GM21825 (cell line): Measurements from ENCODE around the gene CCDC47.

Source experiments
- ATAC-seq: cut with Tn5 transposase; IDR thresholded peaks from one replicate; pipeline ENCODE4 v1.9.1; 2021; ENCODE audit warnings: mild to moderate bottlenecking, moderate library complexity; ENCODE audit not compliant: unreplicated experiment

The CCDC47 gene

DNA sequence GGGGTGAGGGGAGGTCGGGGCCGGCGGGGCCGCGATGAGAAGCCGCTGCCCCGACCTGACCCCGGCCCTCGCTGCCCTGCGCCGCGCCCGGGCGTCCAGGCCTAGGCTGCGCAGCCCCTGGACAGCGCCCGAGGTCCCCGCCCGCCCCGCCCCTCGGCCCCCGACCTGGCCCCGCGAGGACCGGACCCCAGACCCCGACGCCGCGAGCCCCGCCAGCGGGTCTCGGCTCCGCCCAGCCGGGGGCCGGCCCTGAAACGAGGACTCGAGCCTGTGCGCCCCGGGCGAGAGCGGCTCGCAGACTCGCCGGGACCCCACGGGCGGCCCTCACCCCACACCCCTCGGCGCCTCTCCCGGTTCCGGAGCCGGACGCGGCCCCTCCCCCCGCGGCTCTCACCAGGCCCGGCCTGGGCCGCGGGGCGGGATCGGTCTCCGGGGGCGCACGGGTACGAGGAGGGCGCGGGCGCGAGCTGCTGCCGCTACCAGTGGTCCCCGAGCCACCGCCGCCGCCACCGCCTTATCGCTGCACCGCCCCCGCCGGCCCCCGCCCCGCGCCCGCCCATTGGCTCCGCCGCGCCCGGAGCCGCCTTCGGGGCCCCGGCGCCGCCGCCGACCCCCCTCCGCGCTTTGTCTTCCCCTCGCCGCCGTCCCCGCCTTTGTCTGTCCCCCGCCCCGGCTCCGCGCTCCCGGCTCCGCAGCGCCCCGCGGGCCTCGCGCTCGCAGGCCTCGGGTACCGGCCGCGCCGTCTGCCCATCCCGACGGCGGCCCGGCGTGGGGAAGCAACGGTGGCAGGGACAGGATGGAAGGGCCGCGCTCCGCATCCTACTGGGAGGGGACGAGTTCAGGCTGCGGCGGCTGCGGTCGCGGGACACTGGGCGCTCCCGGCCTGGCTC lies 73.5 kb downstream of the CCDC47 start, which contains the start of gene LIMD2:
LIMD2 (minus strand) TSS at position 488 of the 890 bp plus-strand sequence. CDS start 827 bp downstream, outside the sequence.
- ATAC-seq = peak; percentile 13

DNA sequence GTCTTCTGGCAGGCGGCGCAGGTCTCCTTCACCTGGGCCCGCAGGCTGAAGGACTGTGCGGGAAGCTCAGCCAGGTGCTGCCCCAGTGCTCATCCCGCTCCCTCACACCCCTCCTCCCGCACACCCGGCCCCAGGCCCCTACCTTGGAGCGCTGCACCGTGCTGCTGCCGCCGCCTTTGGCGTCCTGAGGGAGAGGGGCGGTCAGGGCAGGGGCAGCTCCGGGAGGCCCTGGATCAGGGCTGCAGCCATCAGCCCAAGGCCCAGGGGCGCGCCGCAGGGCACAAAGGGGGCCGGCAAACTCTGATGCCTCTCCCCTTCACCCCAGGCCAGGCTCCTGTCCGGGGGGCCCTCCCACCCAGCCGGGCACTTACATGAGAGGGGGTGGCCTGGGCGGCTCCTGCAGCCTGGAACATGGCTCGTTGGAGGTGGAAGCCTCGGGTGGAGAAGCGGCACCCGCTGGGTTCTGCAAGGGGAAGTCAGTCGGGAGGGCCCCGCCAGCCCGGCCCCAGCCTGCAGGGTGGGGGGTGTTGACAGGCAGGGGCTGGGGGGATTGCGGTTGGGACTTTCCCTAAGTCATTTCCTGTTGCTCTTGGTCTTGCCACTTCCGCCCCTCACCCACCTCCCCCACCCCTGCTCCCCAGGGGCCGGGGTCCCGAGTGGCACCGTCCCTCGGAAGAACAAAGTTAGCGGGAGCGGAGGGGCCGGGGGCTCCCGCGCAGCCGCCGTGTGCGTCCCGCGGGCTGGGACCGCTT lies 74.3 kb downstream of the CCDC47 start:
- ATAC-seq = peak; percentile 22

DNA sequence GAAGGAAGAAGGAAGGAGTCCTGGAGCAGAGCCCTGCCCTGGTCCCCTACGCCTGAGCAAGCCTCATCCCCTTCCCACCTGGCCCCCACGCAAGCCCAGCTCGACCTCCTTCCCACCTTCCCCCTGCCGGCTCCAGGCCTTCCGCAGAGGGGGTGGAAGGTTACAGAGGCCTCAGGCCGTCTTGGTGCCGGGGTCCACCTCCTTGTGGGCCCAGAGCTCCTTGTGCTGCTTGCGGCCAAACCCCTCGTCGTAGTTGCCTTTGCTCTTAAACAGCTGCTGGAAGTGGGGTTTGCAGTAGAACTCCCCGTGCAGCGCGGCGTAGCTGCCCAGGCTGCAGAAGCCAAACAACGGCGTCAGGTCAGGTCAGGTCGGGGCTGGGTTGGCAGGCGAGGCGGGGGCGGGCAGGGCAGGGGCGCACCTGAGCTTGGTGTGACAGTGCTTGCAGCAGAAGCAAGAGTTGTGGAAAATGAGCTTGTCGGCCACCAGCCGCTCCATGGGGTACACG lies 75.0 kb downstream of the CCDC47 start:
- no peak for ATAC-seq

DNA sequence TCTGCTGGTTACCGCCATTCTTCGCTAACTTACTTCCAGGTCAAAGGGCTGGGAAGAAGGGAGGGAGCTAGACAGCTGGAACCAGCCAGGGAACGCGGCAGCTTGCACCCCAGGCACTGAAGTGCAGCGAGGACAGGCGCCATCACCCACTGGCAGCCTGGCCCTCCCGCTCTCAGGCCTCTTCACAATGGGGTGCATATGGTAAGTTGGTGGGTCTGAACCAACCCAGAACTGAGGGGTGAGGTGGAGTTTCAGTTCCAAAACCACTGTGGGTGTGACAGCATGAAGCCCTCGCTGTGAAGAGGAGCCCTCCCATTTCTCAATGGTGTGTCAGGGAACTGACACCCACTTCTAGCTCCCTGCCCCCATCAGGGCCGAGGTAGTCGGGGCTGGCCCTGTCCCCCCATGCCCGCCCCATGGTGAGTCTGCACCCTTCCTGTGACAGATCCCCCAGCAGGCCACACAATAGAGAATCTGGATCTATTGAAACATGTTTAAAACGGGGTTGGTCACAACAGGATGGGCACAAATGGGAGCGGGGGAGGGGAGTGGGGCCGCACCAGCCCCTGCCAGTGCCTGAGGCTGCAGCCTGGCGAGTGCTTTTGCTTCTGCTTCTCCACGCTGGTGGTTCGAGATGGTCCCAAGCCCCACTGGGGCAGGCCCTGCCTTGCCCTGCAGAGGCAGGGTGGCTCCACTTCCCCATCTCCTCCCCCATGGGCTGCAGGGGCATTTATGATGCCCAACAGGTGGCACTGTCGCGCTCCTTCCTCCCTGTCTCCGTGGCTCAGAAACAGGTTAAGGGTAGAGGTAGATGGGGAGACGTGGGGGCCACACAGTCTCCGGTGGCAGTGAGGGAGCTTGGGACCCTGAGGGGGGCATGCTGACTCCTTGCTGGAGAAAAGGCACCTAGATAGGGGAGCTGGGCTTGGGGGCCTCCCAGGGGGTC lies 75.8 kb downstream of the CCDC47 start:
- peak; percentile 20 for ATAC-seq

DNA sequence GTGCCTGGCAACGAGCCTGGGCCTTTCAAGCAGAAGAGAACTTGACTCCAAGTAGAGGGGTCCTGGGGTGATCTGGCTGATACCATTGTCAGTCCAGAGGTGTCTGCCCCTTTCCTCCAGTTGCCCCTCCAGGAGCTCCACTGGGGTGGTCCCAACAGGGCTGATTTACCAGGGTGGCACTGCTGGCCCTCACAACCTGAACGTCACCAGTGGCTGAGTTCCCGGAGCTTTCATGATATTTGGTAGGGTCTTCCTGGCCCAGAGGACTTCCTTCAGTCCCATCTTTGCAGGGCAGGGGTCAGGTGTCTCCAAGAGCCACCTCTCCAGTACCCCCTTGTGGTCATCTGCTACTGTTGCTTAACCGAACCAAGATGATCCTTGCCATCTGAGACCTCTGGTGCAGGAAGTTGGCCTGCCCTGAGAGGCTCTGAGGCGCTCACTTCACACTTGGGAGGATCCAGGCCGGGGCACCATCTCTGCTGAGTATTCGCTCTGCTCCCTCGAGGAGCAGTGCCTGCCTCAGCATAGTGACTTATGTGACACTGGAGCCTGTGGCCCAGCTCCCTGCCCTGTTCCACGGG lies 76.9 kb downstream of the CCDC47 start:
- ATAC-seq = no peak

DNA sequence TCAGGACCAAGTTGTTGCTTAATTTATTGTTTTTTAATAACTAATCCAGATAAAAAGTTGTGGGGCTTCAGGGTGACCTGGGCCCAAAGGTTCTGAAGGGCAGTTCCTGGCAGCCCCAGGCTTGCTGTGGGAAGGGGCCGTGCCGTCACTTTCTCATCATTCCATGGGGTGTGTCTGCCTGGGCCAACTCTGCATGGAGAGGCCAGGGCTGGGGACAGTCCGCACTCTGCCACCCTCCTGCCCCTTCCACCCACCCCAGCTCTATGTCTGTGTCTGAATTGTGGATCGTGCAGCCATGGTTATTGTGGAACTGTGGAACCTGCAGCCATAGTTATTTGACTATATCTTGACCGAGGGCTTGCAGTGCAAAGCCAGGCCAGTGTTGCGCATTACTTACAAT lies 77.5 kb downstream of the CCDC47 start:
- ATAC-seq = no peak
